Hepatocyte (in vitro differentiated cells): ENCODE measurements around the gene MICU1. TPM values are rescaled to one million over a fixed set of nuclear protein-coding genes. Genes with fewer than 3 reads are reported as not detected.
"Not testable (repeated sequence)": the region's sequence is repeated elsewhere in the genome, so short reads cannot be mapped to it uniquely, and the experiment has no call there.

Source experiments
- DNase-seq: peaks from one replicate; pipeline ENCODE4 v3.0.0-alpha.2; 2016; ENCODE audit warnings: low spot score
- H2AFZ ChIP-seq: fragments of 200-600 bp; sonication (generic); 2 replicates; pipeline ENCODE4 v1.6.0; 2016; ENCODE audit warnings: antibody characterized with exemption, mild to moderate bottlenecking
- H3K27ac ChIP-seq: fragments of 200-600 bp; sonication (generic); 2 replicates; pipeline ENCODE4 v1.5.1; 2016; ENCODE audit warnings: mild to moderate bottlenecking
- H3K27me3 ChIP-seq: fragments of 200-600 bp; sonication (generic); 2 replicates; pipeline ENCODE4 v1.6.1; 2016
- H3K36me3 ChIP-seq: fragments of 200-600 bp; sonication (generic); replicated peaks from 2 replicates; pipeline ENCODE4 v1.5.1; 2016; ENCODE audit warnings: low read depth; ENCODE audit not compliant: insufficient read depth
- H3K4me1 ChIP-seq: fragments of 200-600 bp; sonication (generic); 2 replicates; pipeline ENCODE4 v1.5.1; 2016; ENCODE audit warnings: mild to moderate bottlenecking, moderate library complexity; ENCODE audit not compliant: insufficient read depth
- H3K4me2 ChIP-seq: fragments of 200-600 bp; sonication (generic); 2 replicates; pipeline ENCODE4 v1.6.0; 2016
- H3K4me3 ChIP-seq: fragments of 200-600 bp; sonication (generic); 2 replicates; pipeline ENCODE4 v1.5.1; 2016; ENCODE audit warnings: mild to moderate bottlenecking
- H3K79me2 ChIP-seq: fragments of 200-600 bp; sonication (generic); 2 replicates; pipeline ENCODE4 v1.6.0; 2017; ENCODE audit warnings: mild to moderate bottlenecking
- H3K9me2 ChIP-seq: fragments of 200-600 bp; sonication (generic); replicated peaks from 2 replicates; pipeline ENCODE4 v1.6.0; 2017; ENCODE audit warnings: mild to moderate bottlenecking; ENCODE audit not compliant: insufficient read depth
- H3K9me3 ChIP-seq: fragments of 200-600 bp; sonication (generic); 2 replicates; pipeline ENCODE4 v1.5.1; 2016; ENCODE audit warnings: low read depth, mild to moderate bottlenecking
- H4K20me1 ChIP-seq: fragments of 200-600 bp; sonication (generic); 2 replicates; pipeline ENCODE4 v1.6.0; 2016; ENCODE audit warnings: mild to moderate bottlenecking; ENCODE audit not compliant: insufficient read depth, poor library complexity, severe bottlenecking
- EZH2 ChIP-seq: fragments of 200-600 bp; sonication (generic); IDR thresholded peaks from 2 replicates; pipeline ENCODE4 v1.6.1; 2016; ENCODE audit warnings: antibody characterized with exemption, mild to moderate bottlenecking, borderline replicate concordance
- EZH2phosphoT487 ChIP-seq: fragments of 200-600 bp; sonication (generic); IDR thresholded peaks from one replicate; pipeline ENCODE4 v1.6.1; 2018; ENCODE audit warnings: antibody characterized with exemption, mild to moderate bottlenecking, low read depth, moderate library complexity; ENCODE audit not compliant: unreplicated experiment, severe bottlenecking
- WGBS: methylation state at CpG from one replicate; pipeline ENCODE4 v1.1.6; 2016; ENCODE audit warnings: low lambda C conversion rate; ENCODE audit errors: missing lambda C conversion rate; 5-methylcytosine and 5-hydroxymethylcytosine counted together
- polyA plus RNA-seq: library from polyadenylated mRNA; unstranded; fragments of >200 nt; fragmentation: Nextera tagmentation; extraction: Ambion mirVana; gene quantifications from 2 replicates; pipeline ENCODE4 v1.2.1, GENCODE V29; 2016
- total RNA-seq: library from RNA; depleted of rRNA; stranded (reverse); fragments of >200 nt; gene quantifications from 2 replicates; pipeline ENCODE4 v1.2.3, GENCODE V29; 2014
- TF ChIP-seq, protein P1 (sequence below): fragments of 200-600 bp; sonication (generic); IDR thresholded peaks from 2 replicates; pipeline ENCODE4 v1.5.1; 2016; ENCODE audit warnings: antibody characterized with exemption, mild to moderate bottlenecking; ENCODE audit not compliant: poor library complexity

Gene MICU1
- total and polyA plus RNA-seq, 2 experiments from 2014 or later, result 34.0 to 60.1 TPM

- Histone ChIP-seq H3K9me3 (no peaks in the 10 kb centered on the region), H3K9me2 (no peaks in the 10 kb centered on the region), H3K79me2 (no peaks in the 10 kb centered on the region), H3K4me2 (no peak overlapping the region), H3K27me3 (no peaks in the 10 kb centered on the region), H3K4me1 (no peaks in the 10 kb centered on the region), H4K20me1 (no peaks in the 10 kb centered on the region), H3K4me3 (no peak overlapping the region), H2AFZ (no peak overlapping the region), H3K27ac (no peak overlapping the region), H3K36me3 (no peaks in the 10 kb centered on the region)
- WGBS, result 100% methylated on average over 1 of the region's 1 CpG
- no peak for TF ChIP-seq EZH2
- TF ChIP-seq EZH2phosphoT487, result no peak
- TF ChIP-seq, protein P1, sequence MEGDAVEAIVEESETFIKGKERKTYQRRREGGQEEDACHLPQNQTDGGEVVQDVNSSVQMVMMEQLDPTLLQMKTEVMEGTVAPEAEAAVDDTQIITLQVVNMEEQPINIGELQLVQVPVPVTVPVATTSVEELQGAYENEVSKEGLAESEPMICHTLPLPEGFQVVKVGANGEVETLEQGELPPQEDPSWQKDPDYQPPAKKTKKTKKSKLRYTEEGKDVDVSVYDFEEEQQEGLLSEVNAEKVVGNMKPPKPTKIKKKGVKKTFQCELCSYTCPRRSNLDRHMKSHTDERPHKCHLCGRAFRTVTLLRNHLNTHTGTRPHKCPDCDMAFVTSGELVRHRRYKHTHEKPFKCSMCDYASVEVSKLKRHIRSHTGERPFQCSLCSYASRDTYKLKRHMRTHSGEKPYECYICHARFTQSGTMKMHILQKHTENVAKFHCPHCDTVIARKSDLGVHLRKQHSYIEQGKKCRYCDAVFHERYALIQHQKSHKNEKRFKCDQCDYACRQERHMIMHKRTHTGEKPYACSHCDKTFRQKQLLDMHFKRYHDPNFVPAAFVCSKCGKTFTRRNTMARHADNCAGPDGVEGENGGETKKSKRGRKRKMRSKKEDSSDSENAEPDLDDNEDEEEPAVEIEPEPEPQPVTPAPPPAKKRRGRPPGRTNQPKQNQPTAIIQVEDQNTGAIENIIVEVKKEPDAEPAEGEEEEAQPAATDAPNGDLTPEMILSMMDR, result no peak
- no peak for DNase-seq
Observed at GRCh38 chr10:72470666-72471065, 155.2 kb downstream of the MICU1 start.

- H3K4me2 ChIP-seq, result not testable (repeated sequence)
- 98% methylated on average over 7 of the region's 7 CpGs for WGBS
Observed at GRCh38 chr10:72467064-72467463, 158.8 kb downstream of the MICU1 start.

GRCh38 chr10:72466018-72466417 is 159.9 kb downstream of the MICU1 start:
- Histone ChIP-seq H2AFZ (no peak overlapping the region), H3K79me2 (no peaks in the 10 kb centered on the region), H3K27ac (no peak overlapping the region), H3K36me3 (no peaks in the 10 kb centered on the region), H3K9me2 (no peaks in the 10 kb centered on the region), H4K20me1 (no peaks in the 10 kb centered on the region), H3K4me2 (no peak overlapping the region), H3K4me1 (no peaks in the 10 kb centered on the region), H3K9me3 (no peaks in the 10 kb centered on the region), H3K27me3 (no peaks in the 10 kb centered on the region), H3K4me3 (no peak overlapping the region)
- TF ChIP-seq EZH2phosphoT487, result no peak
- TF ChIP-seq, protein P1, result no peak
- no peak for TF ChIP-seq EZH2
- no peak for DNase-seq
- WGBS, result 79% methylated on average over 4 of the region's 4 CpGs

More at GRCh38 chr10:72467064-72467463, 158.8 kb downstream of the MICU1 start:
- not testable (repeated sequence) for H3K36me3 ChIP-seq, H2AFZ ChIP-seq, H3K9me2 ChIP-seq, H3K27ac ChIP-seq, H4K20me1 ChIP-seq, H3K4me3 ChIP-seq, H3K27me3 ChIP-seq, H3K4me1 ChIP-seq, H3K9me3 ChIP-seq, H3K79me2 ChIP-seq, DNase-seq

GRCh38 chr10:72464438-72464837 is 161.4 kb downstream of the MICU1 start:
- 50% methylated on average over 2 of the region's 2 CpGs for WGBS
- Histone ChIP-seq H3K27ac (no peak overlapping the region), H2AFZ (no peak overlapping the region), H3K4me2 (no peak overlapping the region), H3K9me2 (no peaks in the 10 kb centered on the region), H3K9me3 (no peaks in the 10 kb centered on the region), H3K79me2 (no peaks in the 10 kb centered on the region), H3K4me1 (no peaks in the 10 kb centered on the region), H3K4me3 (no peak overlapping the region), H3K27me3 (no peaks in the 10 kb centered on the region), H3K36me3 (no peaks in the 10 kb centered on the region), H4K20me1 (no peaks in the 10 kb centered on the region)
- DNase-seq, result no peak
- TF ChIP-seq, protein P1, result no peak
- TF ChIP-seq EZH2phosphoT487, result no peak
- no peak for TF ChIP-seq EZH2
